ENCODE results near the gene COL23A1. TPM values are rescaled to one million over a fixed set of nuclear protein-coding genes. Genes with fewer than 3 reads are reported as not detected.

Gene COL23A1
- total RNA-seq, 2 experiments from 2014 or later = 0.15 TPM; not detected in 1

DNA sequence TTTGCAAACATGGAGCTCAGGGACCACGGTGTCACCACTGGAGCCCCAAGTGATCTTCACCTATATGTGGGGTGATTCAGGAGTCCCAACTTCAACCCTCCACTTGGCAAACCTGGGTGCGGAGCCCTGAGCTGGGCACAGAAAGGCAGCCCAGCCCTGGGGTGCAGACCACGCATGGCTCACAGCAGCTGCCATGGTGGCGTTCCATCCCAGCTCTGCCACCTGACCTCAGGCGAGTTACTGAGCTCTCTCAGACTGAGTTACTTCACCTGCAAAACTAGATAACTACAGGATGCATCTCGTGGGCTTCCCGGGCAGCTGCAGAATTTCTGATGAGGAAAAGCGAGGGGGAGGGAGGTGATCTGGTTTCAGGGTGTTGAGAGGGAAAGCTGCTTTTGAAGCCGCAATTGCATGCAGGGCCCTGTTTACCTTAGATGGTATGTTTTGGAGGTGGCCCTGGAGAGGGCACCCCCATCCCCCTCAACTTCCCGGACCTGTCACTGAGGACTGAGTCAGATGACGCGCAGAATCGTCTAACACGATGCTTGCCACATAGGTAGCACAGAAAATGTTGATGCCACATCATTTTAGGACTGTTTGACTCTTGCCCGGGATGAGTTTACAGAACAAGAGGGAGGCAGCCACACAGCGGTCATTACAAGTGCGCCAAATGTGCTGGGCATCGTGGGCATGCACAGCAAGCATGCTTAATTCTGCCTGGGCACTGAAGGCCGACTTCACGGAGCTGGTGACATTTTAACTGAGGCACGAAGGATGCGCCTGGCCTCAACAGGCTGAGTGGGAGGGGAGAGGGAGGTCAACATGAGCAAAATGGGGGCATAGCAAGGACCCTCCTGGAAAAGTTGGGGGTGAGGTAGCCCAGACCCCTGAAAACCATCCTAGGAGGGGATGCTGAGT, 154.6 kb downstream of the COL23A1 start:
- POLR2A ChIA-PET = no interaction called here

DNA sequence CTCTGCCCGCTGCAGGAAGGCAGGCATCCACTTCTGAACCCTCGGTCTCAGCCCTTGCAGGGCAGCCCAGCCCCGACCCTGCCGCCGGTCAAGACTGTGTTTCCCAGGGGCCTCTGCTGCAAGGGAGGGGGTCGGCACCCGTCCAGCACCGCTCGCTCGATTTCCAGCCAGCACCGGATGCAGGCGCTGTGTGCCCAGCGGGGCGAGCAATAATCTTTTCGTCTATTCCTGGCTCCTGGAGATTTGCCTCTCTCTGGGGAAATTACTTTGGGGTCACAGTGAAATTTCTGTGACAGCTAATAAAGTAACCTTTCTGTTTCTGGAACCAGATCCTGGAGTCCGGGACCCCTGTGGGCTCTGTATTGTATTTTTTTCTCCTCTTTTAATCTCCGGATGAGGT, 155.3 kb downstream of the COL23A1 start:
- Mint-ChIP-seq H3K4me1 (ENCODE audit: low read depth) (no peaks in the 10 kb centered on the region), H3K4me3 (no peak overlapping the region), H3K9me3 (no peaks in the 10 kb centered on the region), H3K27me3 (peaks cover 4% of the 10 kb centered on the region), H3K27ac (no peak overlapping the region), H3K36me3 (no peaks in the 10 kb centered on the region)
- intact Hi-C loops (cut with micrococcal nuclease) = no loop called here
- ChIA-PET POLR2A (no interaction called here), CTCF (no interaction called here)
- DNase-seq = no peak

More for the DNA sequence above, 154.6 kb downstream of the COL23A1 start:
- CTCF ChIA-PET = no interaction called here
- DNase-seq = no peak
- H3K27ac Mint-ChIP-seq = no peak overlapping the region
- no peaks in the 10 kb centered on the region for H3K4me1 Mint-ChIP-seq (ENCODE audit: low read depth)
- intact Hi-C loops (cut with micrococcal nuclease) = no loop called here
- peaks cover 4% of the 10 kb centered on the region for H3K27me3 Mint-ChIP-seq
- no peaks in the 10 kb centered on the region for H3K36me3 Mint-ChIP-seq
- no peaks in the 10 kb centered on the region for H3K9me3 Mint-ChIP-seq
- H3K4me3 Mint-ChIP-seq = no peak overlapping the region

DNA sequence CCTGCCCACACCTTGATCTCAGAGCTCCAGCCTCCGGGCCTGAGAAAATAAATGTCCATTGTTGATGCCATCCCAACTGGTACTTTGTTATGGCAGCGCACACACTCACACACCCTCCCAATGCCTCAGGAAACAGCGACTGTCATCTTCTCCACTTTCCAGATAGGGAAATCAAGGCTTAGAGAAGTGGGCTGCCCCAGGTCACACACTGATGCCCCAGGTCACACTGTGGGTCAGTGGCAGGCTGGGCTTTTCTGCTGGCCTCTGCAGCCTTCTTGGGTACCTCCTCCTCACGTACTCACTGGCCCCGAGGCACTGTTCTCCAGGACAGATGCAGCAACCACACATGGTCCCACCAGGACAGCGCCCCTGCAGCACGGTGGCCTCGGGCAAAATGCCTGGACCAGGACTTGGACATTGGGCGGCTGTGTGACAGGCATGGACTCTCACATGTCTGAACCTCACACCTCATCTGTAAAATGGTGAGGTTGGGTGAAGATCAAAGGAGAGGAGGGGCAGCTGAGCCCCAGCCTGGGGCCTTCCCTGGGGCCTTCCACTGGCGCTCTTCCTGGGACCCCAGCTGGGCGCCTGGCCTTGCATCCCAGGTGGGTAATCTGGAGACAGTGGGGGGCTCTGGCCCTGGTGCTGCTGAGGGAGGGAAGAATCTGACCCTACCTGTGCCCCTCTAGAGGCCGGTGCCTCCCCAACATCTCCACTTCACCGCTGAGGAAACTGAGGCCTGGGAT, 156.0 kb downstream of the COL23A1 start:
- ChIA-PET CTCF (no interaction called here), POLR2A (no interaction called here)
- intact Hi-C loops (cut with micrococcal nuclease) = no loop called here
- no peaks in the 10 kb centered on the region for H3K36me3 Mint-ChIP-seq
- H3K4me1 Mint-ChIP-seq (ENCODE audit: low read depth) = no peaks in the 10 kb centered on the region
- H3K4me3 Mint-ChIP-seq = no peak overlapping the region
- no peaks in the 10 kb centered on the region for H3K9me3 Mint-ChIP-seq
- DNase-seq = no peak
- no peak overlapping the region for H3K27ac Mint-ChIP-seq
- H3K27me3 Mint-ChIP-seq = peaks cover 3% of the 10 kb centered on the region

DNA sequence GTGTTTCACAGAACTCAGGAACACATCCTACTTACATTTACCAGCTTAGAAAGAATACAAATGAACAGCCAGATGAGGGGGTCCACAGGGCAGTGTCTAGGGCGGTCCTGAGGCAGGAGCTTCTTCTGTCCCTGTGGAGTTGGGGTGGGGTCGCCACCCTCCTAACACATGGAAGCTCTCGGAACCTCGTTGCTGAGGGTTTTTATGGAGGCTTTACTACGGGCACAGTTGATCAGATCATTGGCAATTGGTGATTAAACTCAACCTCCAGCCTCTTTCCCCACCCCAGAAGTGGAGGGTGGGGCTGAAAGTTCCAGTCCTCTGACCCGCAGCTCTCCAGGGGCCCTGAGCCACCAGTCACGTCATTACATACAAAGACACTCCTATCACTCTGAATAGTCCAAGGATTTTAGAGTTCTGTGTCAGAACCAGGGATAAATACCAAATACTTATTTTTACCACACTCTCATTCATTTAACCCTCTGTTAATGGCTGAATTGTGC, 156.9 kb downstream of the COL23A1 start:
- H3K27me3 Mint-ChIP-seq = peaks cover 3% of the 10 kb centered on the region
- H3K9me3 Mint-ChIP-seq = no peaks in the 10 kb centered on the region
- H3K36me3 Mint-ChIP-seq = no peaks in the 10 kb centered on the region
- no peaks in the 10 kb centered on the region for H3K4me1 Mint-ChIP-seq (ENCODE audit: low read depth)
- H3K4me3 Mint-ChIP-seq = no peak overlapping the region
- intact Hi-C loops (cut with micrococcal nuclease) = no loop called here
- ChIA-PET CTCF (no interaction called here), POLR2A (no interaction called here)
- H3K27ac Mint-ChIP-seq = no peak overlapping the region
- DNase-seq = no peak

DNA sequence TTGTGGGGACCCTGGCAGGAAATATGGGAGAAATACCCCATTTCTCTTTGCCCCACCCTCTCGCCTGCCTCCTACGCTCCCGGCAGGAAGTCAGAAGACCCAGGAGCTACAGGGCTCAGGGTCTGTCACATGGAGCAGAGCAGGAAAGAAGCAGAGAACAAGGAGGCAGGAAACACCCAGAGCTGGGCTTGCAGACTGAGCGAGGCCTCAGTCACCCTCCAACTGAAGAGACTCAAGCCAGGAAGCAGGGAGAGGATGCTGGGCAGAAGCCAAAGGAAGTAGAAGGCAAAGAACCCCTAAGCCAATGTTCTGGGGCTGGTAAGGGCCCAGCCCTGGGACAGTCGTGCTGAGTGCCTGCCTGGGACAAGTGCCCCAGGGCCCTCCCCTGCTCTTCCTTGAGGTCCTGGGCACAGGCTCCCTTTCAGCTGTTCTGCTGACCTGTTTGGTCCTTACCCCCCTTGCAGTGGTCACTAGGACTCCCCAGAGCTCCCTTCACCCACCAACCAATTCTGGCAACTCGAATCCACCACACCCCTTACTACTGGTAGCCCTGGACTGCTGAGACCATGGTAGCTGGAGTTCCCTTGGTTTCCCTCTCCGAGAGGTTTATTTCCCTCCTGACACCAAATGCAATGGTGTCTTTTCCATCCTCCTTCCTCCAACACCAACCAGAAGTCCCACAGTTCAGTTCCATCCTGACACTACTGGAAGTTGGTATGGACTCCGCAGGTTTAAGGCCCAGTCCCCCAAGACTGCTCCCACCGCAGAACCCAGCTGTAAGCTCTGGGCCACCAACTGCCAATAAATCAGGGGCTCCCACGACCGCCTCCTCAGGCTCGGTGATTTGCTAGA, 157.5 kb downstream of the COL23A1 start:
- Mint-ChIP-seq H3K9me3 (no peaks in the 10 kb centered on the region), H3K36me3 (no peaks in the 10 kb centered on the region), H3K4me1 (ENCODE audit: low read depth) (no peaks in the 10 kb centered on the region), H3K27ac (no peak overlapping the region), H3K27me3 (peaks cover 3% of the 10 kb centered on the region), H3K4me3 (no peak overlapping the region)
- ChIA-PET POLR2A (no interaction called here), CTCF (no interaction called here)
- intact Hi-C loops (cut with micrococcal nuclease) = no loop called here
- DNase-seq = no peak

DNA sequence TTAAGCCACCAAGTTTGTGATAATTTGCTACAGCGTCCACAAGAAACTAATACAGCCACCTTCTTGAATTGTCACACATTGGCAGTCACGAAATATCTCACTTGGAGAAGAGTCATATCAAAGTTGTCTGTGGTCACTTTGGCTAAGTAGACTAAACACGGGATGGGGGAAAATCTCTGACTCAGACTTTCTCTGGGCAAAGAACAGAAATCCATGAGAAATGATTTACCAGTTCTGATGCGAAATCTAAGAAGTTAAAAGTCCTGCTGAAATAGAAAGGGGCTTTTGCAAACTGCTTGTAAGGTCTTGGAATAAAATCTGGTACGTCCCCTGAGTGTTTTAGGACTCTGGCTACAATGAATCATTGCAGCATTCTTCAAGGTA, 158.4 kb downstream of the COL23A1 start:
- Mint-ChIP-seq H3K36me3 (no peaks in the 10 kb centered on the region), H3K4me3 (no peak overlapping the region), H3K27ac (no peak overlapping the region), H3K9me3 (no peaks in the 10 kb centered on the region), H3K27me3 (peaks cover 3% of the 10 kb centered on the region), H3K4me1 (ENCODE audit: low read depth) (no peaks in the 10 kb centered on the region)
- CTCF ChIA-PET = no interaction called here
- POLR2A ChIA-PET = no interaction called here
- intact Hi-C loops (cut with micrococcal nuclease) = no loop called here
- no peak for DNase-seq

DNA sequence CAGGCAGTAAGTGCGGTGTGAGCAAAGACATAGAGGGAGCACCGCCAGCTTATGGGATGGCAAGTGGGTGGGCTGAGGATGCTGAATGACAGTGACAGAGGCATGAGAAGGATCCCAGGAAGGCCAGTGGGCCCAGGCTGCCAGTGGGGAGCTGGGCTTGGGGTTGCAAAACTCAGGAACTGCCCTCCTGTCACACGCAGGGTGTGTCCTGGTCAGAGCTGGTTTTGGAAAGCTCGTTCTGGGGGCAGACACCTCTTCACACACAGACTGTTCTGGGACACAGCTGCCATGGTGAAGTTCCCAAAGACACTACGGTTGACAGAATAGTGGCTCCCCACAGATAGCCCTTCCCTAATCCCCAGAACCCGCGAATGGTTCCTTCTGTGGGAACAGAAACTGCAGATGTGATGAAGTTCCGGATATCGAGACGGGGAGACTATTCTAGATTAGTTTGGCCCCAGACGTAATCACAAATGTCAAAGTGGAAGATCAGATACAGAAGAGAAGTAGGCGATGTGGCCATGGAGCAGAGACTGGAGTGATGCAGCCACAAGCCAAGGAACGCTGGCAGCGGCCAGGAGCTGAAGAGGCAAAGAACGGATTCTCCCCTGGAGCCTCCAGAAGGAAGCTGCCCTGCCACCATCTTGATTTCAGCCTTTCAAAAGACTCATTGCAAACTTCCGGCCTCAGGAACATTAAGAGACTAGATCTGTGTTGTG, 159.0 kb downstream of the COL23A1 start:
- no peak for DNase-seq
- Mint-ChIP-seq H3K4me3 (no peak overlapping the region), H3K9me3 (no peaks in the 10 kb centered on the region), H3K27ac (no peak overlapping the region), H3K4me1 (ENCODE audit: low read depth) (no peaks in the 10 kb centered on the region), H3K27me3 (peaks cover 3% of the 10 kb centered on the region), H3K36me3 (no peaks in the 10 kb centered on the region)
- ChIA-PET CTCF (no interaction called here), POLR2A (no interaction called here)
- intact Hi-C loops (cut with micrococcal nuclease) = no loop called here

DNA sequence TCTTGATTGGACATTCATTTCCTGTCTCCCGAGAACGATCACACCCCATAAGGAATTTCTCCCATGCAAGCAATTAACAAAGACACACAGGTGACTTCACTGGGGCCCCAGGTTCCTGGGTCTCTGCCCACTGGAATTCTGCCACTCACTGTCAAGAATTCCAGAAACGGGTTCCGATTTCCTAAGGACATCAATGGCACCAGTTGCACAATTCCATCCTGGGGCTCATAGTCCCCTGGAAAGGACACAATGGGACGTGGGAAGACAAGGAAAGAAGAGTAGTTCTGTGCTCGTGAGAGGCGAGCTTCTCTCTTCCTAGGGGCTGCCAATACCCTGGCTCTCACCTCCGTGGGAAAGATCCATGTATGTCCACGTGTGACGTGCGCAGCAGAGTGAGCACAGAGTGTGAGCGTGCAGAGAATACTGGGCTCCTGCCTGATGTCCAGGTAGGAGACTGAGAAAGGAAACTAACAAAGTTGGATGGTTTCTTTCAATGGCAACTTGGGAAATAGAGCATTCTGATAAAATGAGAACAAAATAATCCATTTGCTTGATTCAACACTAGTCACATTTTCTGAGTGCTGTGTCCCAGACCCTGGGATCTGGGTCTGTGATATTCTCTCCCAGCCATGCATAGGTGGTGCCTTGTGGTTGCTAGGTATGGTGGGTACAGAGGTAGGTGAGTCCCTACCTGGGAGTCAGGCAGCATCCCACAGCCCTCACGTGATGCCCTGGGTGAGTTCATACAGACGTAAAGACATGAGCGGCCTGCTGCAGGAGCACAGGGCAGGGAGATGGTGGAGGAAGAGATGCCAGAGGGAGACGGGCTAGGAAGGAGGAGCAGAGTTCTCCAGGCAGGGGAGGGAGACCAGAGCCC, 159.8 kb downstream of the COL23A1 start:
- H3K27me3 Mint-ChIP-seq = no peaks in the 10 kb centered on the region
- no peaks in the 10 kb centered on the region for H3K9me3 Mint-ChIP-seq
- H3K4me1 Mint-ChIP-seq (ENCODE audit: low read depth) = no peaks in the 10 kb centered on the region
- H3K36me3 Mint-ChIP-seq = no peaks in the 10 kb centered on the region
- DNase-seq = no peak
- no peak overlapping the region for H3K27ac Mint-ChIP-seq
- CTCF ChIA-PET = no interaction called here
- intact Hi-C loops (cut with micrococcal nuclease) = no loop called here
- POLR2A ChIA-PET = no interaction called here
- no peak overlapping the region for H3K4me3 Mint-ChIP-seq

DNA sequence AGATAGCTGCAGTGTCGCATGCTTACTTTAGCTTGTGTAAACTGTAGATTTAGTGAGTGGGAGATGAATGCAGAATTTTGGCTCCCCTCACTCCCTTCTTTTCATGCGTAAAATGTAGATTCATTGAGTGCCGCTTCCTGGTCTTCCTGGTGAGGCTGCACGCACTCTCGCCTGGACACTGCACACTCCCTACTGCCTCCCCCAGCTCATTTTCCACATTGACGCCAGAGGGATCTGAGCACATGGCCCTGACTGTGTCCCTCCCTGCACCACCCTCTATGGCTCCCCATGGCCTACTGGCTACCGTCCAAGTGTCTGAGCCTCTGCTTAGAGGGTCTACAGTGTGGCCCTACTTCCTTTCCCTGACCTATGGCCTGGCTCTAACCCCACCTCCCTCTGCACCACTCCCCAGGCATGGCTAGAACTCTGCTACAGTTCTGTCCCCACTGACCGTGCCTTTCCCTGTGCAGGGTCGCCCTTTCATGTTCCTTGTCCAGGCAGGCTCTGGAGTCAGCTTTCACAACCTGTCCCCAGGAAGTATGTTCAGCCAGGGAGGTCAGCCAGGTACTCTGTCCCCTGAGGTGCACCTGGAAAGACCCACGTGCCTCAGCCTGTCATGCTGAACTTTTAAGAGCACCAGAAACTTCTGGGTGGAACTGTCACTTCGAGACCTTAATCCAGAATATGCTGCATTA, 160.6 kb downstream of the COL23A1 start:
- CTCF ChIA-PET = no interaction called here
- DNase-seq = no peak
- intact Hi-C loops (cut with micrococcal nuclease) = no loop called here
- H3K27ac Mint-ChIP-seq = no peak overlapping the region
- H3K36me3 Mint-ChIP-seq = no peaks in the 10 kb centered on the region
- H3K9me3 Mint-ChIP-seq = no peaks in the 10 kb centered on the region
- no peaks in the 10 kb centered on the region for H3K4me1 Mint-ChIP-seq (ENCODE audit: low read depth)
- H3K4me3 Mint-ChIP-seq = no peak overlapping the region
- POLR2A ChIA-PET = no interaction called here
- H3K27me3 Mint-ChIP-seq = no peaks in the 10 kb centered on the region

DNA sequence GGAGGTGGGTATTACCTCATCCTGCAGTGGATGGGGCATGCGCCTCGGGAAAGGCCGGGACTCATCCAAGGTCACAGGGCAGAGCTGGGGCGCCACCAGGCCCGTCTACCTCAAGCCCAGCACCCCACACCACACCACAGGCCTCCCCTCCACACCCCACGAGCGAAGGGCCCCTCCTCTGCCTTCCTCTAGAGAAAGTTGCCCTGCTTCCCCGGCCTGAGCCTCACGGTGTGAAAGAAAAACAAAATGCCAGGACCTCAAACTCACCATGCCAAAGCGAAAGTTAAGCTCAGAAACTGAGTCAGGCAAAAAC, 161.1 kb downstream of the COL23A1 start:
- intact Hi-C loops (cut with micrococcal nuclease) = no loop called here
- no peak for DNase-seq
- no peaks in the 10 kb centered on the region for H3K4me1 Mint-ChIP-seq (ENCODE audit: low read depth)
- CTCF ChIA-PET = no interaction called here
- no peak overlapping the region for H3K4me3 Mint-ChIP-seq
- no peaks in the 10 kb centered on the region for H3K27me3 Mint-ChIP-seq
- no peaks in the 10 kb centered on the region for H3K36me3 Mint-ChIP-seq
- POLR2A ChIA-PET = no interaction called here
- H3K9me3 Mint-ChIP-seq = no peaks in the 10 kb centered on the region
- no peak overlapping the region for H3K27ac Mint-ChIP-seq
